Measurements from ENCODE around the gene SLC35E1.
A peak's percentile ranks its signal among the peaks of the same experiment; 100 is the strongest.
"Not testable (repeated sequence)": the region's sequence is repeated elsewhere in the genome, so short reads cannot be mapped to it uniquely, and the experiment has no call there.

SLC35E1 gene

GRCh38 chr19:16544473-16545231 lies 27.6 kb downstream of the SLC35E1 start:
- no peak for DNase-seq (ENCODE audit: low read depth in 2 of 2)

- not testable (repeated sequence) for DNase-seq (ENCODE audit: low read depth in 2 of 2)
Measured at GRCh38 chr19:16543734-16544133, 28.5 kb downstream of the SLC35E1 start.

GRCh38 chr19:16542910-16543472 lies 29.2 kb downstream of the SLC35E1 start:
- DNase-seq (ENCODE audit: low read depth in 2 of 2) = no peak

GRCh38 chr19:16542045-16542909 lies 29.9 kb downstream of the SLC35E1 start, which contains the start of gene CHERP:
CHERP (minus strand) TSS chr19:16542437; CDS start chr19:16542378, 59 bp downstream.
- peak; percentile 82 to 88 for DNase-seq (ENCODE audit: low read depth in 2 of 2)

- DNase-seq (ENCODE audit: low read depth in 2 of 2) = no peak
Measured at GRCh38 chr19:16541526-16542044, 30.6 kb downstream of the SLC35E1 start.

- no peak for DNase-seq (ENCODE audit: low read depth in 2 of 2)
Measured at GRCh38 chr19:16540948-16541347, 31.3 kb downstream of the SLC35E1 start.

GRCh38 chr19:16537111-16537510 lies 35.1 kb downstream of the SLC35E1 start:
- no peak for DNase-seq (ENCODE audit: low read depth in 2 of 2)

- DNase-seq (ENCODE audit: low read depth in 2 of 2) = no peak
Measured at GRCh38 chr19:16536130-16536529, 36.1 kb downstream of the SLC35E1 start.

GRCh38 chr19:16535381-16535780 lies 36.8 kb downstream of the SLC35E1 start:
- DNase-seq (ENCODE audit: low read depth in 2 of 2) = no peak

- no peak for DNase-seq (ENCODE audit: low read depth in 2 of 2)
Measured at GRCh38 chr19:16532440-16533234, 39.6 kb downstream of the SLC35E1 start.

- no peak for DNase-seq (ENCODE audit: low read depth in 2 of 2)
Measured at GRCh38 chr19:16531380-16531669, 40.9 kb downstream of the SLC35E1 start.

GRCh38 chr19:16530540-16531379 lies 41.5 kb downstream of the SLC35E1 start:
- DNase-seq (ENCODE audit: low read depth in 2 of 2) = no peak

GRCh38 chr19:16529466-16530144 lies 42.6 kb downstream of the SLC35E1 start:
- DNase-seq (ENCODE audit: low read depth in 2 of 2) = no peak

- no peak for DNase-seq (ENCODE audit: low read depth in 2 of 2)
Measured at GRCh38 chr19:16527971-16528521, 44.2 kb downstream of the SLC35E1 start.

- DNase-seq (ENCODE audit: low read depth in 2 of 2) = no peak
Measured at GRCh38 chr19:16527334-16527935, 44.8 kb downstream of the SLC35E1 start.

- no peak for DNase-seq (ENCODE audit: low read depth in 2 of 2)
Measured at GRCh38 chr19:16525751-16526481, 46.3 kb downstream of the SLC35E1 start.

- no peak for DNase-seq (ENCODE audit: low read depth in 2 of 2)
Measured at GRCh38 chr19:16524991-16525734, 47.1 kb downstream of the SLC35E1 start.
